ENCODE measurements around the gene ROBO3. TPM values are rescaled to one million over a fixed set of nuclear protein-coding genes. Genes with fewer than 3 reads are reported as not detected.

The ROBO3 gene
- total RNA-seq, 4 donors from 2014 or later, result 5.6 to 38.6 (median 17.0) TPM

GRCh38 chr11:124880958-124881357 is 15.7 kb downstream of the ROBO3 start:
- in situ Hi-C loops (cut with MboI; ENCODE audit: low pct_ligation_motif_present in 1 of 4, low pct_unique_long_range_greater_than_20kb in 1 of 4, low sequenced_read_pairs in 3 of 4), result no loop called here
- TF ChIP-seq POLR2A (IDR thresholded peaks at IDR 0.05) (no peak), POLR2AphosphoS5 (IDR thresholded peaks at IDR 0.05) (no peak), CTCF (IDR thresholded peaks at IDR 0.05) (no peak), EP300 (IDR thresholded peaks at IDR 0.05; ENCODE audit: low read depth) (no peak)
- H3K4me3 ChIP-seq, result no peak overlapping the region
- peaks cover 0 to 24% (median 8%) of the 10 kb centered on the region in 4 donors for H3K4me1 ChIP-seq
- H3K9me3 ChIP-seq, result no peaks in the 10 kb centered on the region
- no peak overlapping the region for H3K27ac ChIP-seq
- intact Hi-C loops (cut with DNase I; ENCODE audit: low total_unique reads), result no loop called here
- H3K27me3 ChIP-seq, result no peaks in the 10 kb centered on the region
- WGBS, 2 donors (ENCODE audit: low coverage in 1 of 2), result 80% methylated on average over 3 of the region's 3 CpGs; no CpG with 5 or more reads in 1 of the 2 donors
- no peak for DNase-seq
- H3K36me3 ChIP-seq, result no peaks in the 10 kb centered on the region

GRCh38 chr11:124882339-124883071 is 17.3 kb downstream of the ROBO3 start:
- peak overlapping the region in 2 of 4 donors; percentile 14 to 46 for H3K27ac ChIP-seq
- H3K4me3 ChIP-seq, result no peak overlapping the region

GRCh38 chr11:124884340-124884739 is 19.1 kb downstream of the ROBO3 start:
- TF ChIP-seq POLR2AphosphoS5 (IDR thresholded peaks at IDR 0.05), result no peak
- no peak for TF ChIP-seq EP300 (IDR thresholded peaks at IDR 0.05; ENCODE audit: low read depth)
- no peak for TF ChIP-seq CTCF (IDR thresholded peaks at IDR 0.05)
- TF ChIP-seq POLR2A (IDR thresholded peaks at IDR 0.05), result no peak
- in situ Hi-C loops (cut with MboI; ENCODE audit: low pct_ligation_motif_present in 1 of 4, low pct_unique_long_range_greater_than_20kb in 1 of 4, low sequenced_read_pairs in 3 of 4), result no loop called here
- Histone ChIP-seq H3K9me3 (no peaks in the 10 kb centered on the region), H3K4me1 (peaks cover 0 to 11% (median 3%) of the 10 kb centered on the region in 4 donors), H3K27me3 (peaks cover 8% of the 10 kb centered on the region), H3K27ac (no peak overlapping the region), H3K36me3 (no peaks in the 10 kb centered on the region), H3K4me3 (no peak overlapping the region)
- WGBS, 2 donors (ENCODE audit: low coverage in 1 of 2), result 83% methylated on average over 1 of the region's 1 CpG; no CpG with 5 or more reads in 1 of the 2 donors
- intact Hi-C loops (cut with DNase I; ENCODE audit: low total_unique reads), result no loop called here
- no peak for DNase-seq

More at GRCh38 chr11:124882339-124883071, 17.3 kb downstream of the ROBO3 start:
- no peak for TF ChIP-seq POLR2A (IDR thresholded peaks at IDR 0.05)
- no peak for TF ChIP-seq EP300 (IDR thresholded peaks at IDR 0.05; ENCODE audit: low read depth)
- no peak for TF ChIP-seq CTCF (IDR thresholded peaks at IDR 0.05)
- TF ChIP-seq POLR2AphosphoS5 (IDR thresholded peaks at IDR 0.05), result no peak
- in situ Hi-C loops (cut with MboI; ENCODE audit: low pct_ligation_motif_present in 1 of 4, low pct_unique_long_range_greater_than_20kb in 1 of 4, low sequenced_read_pairs in 3 of 4), result no loop called here
- no peak for DNase-seq
- H3K27me3 ChIP-seq, result peaks cover 7% of the 10 kb centered on the region
- peaks cover 0 to 13% (median 3%) of the 10 kb centered on the region in 4 donors for H3K4me1 ChIP-seq
- H3K9me3 ChIP-seq, result no peaks in the 10 kb centered on the region
- intact Hi-C loops (cut with DNase I; ENCODE audit: low total_unique reads), result no loop called here
- 34 to 50% methylated on average over 3 to 11 of the region's 11 CpGs for WGBS, 2 donors (ENCODE audit: low coverage in 1 of 2)
- H3K36me3 ChIP-seq, result no peaks in the 10 kb centered on the region

- no peaks in the 10 kb centered on the region for H3K9me3 ChIP-seq
- 80 to 100% methylated on average over 1 to 5 of the region's 5 CpGs for WGBS, 2 donors (ENCODE audit: low coverage in 1 of 2)
- no peak for DNase-seq
- no peak for TF ChIP-seq EP300 (IDR thresholded peaks at IDR 0.05; ENCODE audit: low read depth)
- TF ChIP-seq POLR2AphosphoS5 (IDR thresholded peaks at IDR 0.05), result no peak
- no peak for TF ChIP-seq CTCF (IDR thresholded peaks at IDR 0.05)
- no peak for TF ChIP-seq POLR2A (IDR thresholded peaks at IDR 0.05)
- H3K4me1 ChIP-seq, result peaks cover 0 to 11% (median 3%) of the 10 kb centered on the region in 4 donors
- H3K36me3 ChIP-seq, result no peaks in the 10 kb centered on the region
- no peak overlapping the region for H3K27ac ChIP-seq
- intact Hi-C loops (cut with DNase I; ENCODE audit: low total_unique reads), result no loop called here
- peaks cover 8% of the 10 kb centered on the region for H3K27me3 ChIP-seq
- in situ Hi-C loops (cut with MboI; ENCODE audit: low pct_ligation_motif_present in 1 of 4, low pct_unique_long_range_greater_than_20kb in 1 of 4, low sequenced_read_pairs in 3 of 4), result no loop called here
- H3K4me3 ChIP-seq, result no peak overlapping the region
Observed at GRCh38 chr11:124884869-124885479, 19.7 kb downstream of the ROBO3 start.

All from transverse colon (tissue), 4 donors.